Measurements from ENCODE around the gene SLC9B2. TPM values are rescaled to one million over a fixed set of nuclear protein-coding genes. Genes with fewer than 3 reads are reported as not detected.
A peak's percentile ranks its signal among the peaks of the same experiment; 100 is the strongest.

SLC9B2 gene
- total and polyA plus RNA-seq, 2 experiments from 2014 or later, result 4.4 to 13.0 TPM

GRCh38 chr4:103011378-103012025 is 65.1 kb downstream of the SLC9B2 start:
- no peak overlapping the region for H3K4me2 ChIP-seq
- peak; percentile 65 for ATAC-seq
- no peak overlapping the region for H3K27ac Mint-ChIP-seq
- H3K27me3 Mint-ChIP-seq (ENCODE audit: insufficient read depth, low read depth, poor library complexity), result peaks cover 7% of the 10 kb centered on the region
- H3K4me1 ChIP-seq (ENCODE audit: insufficient read depth), result no peaks in the 10 kb centered on the region
- TF ChIP-seq CTCF (conservative IDR thresholded peaks at IDR 0.05; ENCODE audit: low read depth in 2 of 2) (0 out of 4 replicates have a peak, but pooled peaks of 1 of the 2 experiments have one; percentile 7), CREB1 (CRISPR knock-in tag; IDR thresholded peaks at IDR 0.05; ENCODE audit: low read depth) (no peak)
- no peaks in the 10 kb centered on the region for H3K79me2 ChIP-seq (replicated peaks; ENCODE audit: insufficient read depth)
- no peaks in the 10 kb centered on the region for H3K9me2 ChIP-seq (ENCODE audit: insufficient read depth)
- H3K36me3 ChIP-seq (ENCODE audit: insufficient read depth), result no peaks in the 10 kb centered on the region
- H4K20me1 ChIP-seq (replicated peaks; ENCODE audit: insufficient read depth), result no peaks in the 10 kb centered on the region
- no peaks in the 10 kb centered on the region for H3K4me1 Mint-ChIP-seq
- no peaks in the 10 kb centered on the region for H3F3A ChIP-seq (replicated peaks; ENCODE audit: low read depth)
- no peak overlapping the region for H3K4me3 Mint-ChIP-seq
- no peak for DNase-seq (ENCODE audit: low spot score)
- H2AFZ ChIP-seq, result no peak overlapping the region
- H3K27me3 ChIP-seq (ENCODE audit: insufficient read depth), result no peaks in the 10 kb centered on the region
- H3K4me3 ChIP-seq, result no peak overlapping the region
- H3K9me3 Mint-ChIP-seq, result no peaks in the 10 kb centered on the region
- H3K36me3 Mint-ChIP-seq (ENCODE audit: low read depth), result no peaks in the 10 kb centered on the region
- H3K27ac ChIP-seq (ENCODE audit: low read depth), result no peak overlapping the region

- Histone ChIP-seq H3K9me2 (ENCODE audit: insufficient read depth) (no peaks in the 10 kb centered on the region), H3K4me2 (no peak overlapping the region), H4K20me1 (replicated peaks; ENCODE audit: insufficient read depth) (no peaks in the 10 kb centered on the region), H3K4me3 (no peak overlapping the region), H3K27me3 (ENCODE audit: insufficient read depth) (no peaks in the 10 kb centered on the region), H3K4me1 (ENCODE audit: insufficient read depth) (no peaks in the 10 kb centered on the region), H3K36me3 (ENCODE audit: insufficient read depth) (no peaks in the 10 kb centered on the region), H3K79me2 (replicated peaks; ENCODE audit: insufficient read depth) (no peaks in the 10 kb centered on the region), H2AFZ (no peak overlapping the region), H3F3A (replicated peaks; ENCODE audit: low read depth) (no peaks in the 10 kb centered on the region), H3K27ac (ENCODE audit: low read depth) (no peak overlapping the region)
- TF ChIP-seq JUNB (IDR thresholded peaks at IDR 0.05; ENCODE audit: unreplicated experiment), result no peak
- Mint-ChIP-seq H3K27me3 (ENCODE audit: insufficient read depth, low read depth, poor library complexity) (peaks cover 7% of the 10 kb centered on the region), H3K4me3 (no peak overlapping the region), H3K27ac (no peak overlapping the region), H3K4me1 (no peaks in the 10 kb centered on the region), H3K9me3 (no peaks in the 10 kb centered on the region), H3K36me3 (ENCODE audit: low read depth) (no peaks in the 10 kb centered on the region)
- ATAC-seq (no peak), DNase-seq (ENCODE audit: low spot score) (no peak)
Measured at GRCh38 chr4:103010804-103011203, 65.8 kb downstream of the SLC9B2 start.

- Mint-ChIP-seq H3K36me3 (ENCODE audit: low read depth) (no peaks in the 10 kb centered on the region), H3K27me3 (ENCODE audit: insufficient read depth, low read depth, poor library complexity) (peaks cover 7% of the 10 kb centered on the region), H3K9me3 (no peaks in the 10 kb centered on the region), H3K27ac (no peak overlapping the region), H3K4me3 (no peak overlapping the region), H3K4me1 (no peaks in the 10 kb centered on the region)
- Histone ChIP-seq H2AFZ (no peak overlapping the region), H3K27me3 (ENCODE audit: insufficient read depth) (no peaks in the 10 kb centered on the region), H3K27ac (ENCODE audit: low read depth) (no peak overlapping the region), H3K4me1 (ENCODE audit: insufficient read depth) (no peaks in the 10 kb centered on the region), H3K36me3 (ENCODE audit: insufficient read depth) (no peaks in the 10 kb centered on the region), H3K9me2 (ENCODE audit: insufficient read depth) (no peaks in the 10 kb centered on the region), H3K79me2 (replicated peaks; ENCODE audit: insufficient read depth) (no peaks in the 10 kb centered on the region), H3K4me2 (no peak overlapping the region), H4K20me1 (replicated peaks; ENCODE audit: insufficient read depth) (no peaks in the 10 kb centered on the region), H3F3A (replicated peaks; ENCODE audit: low read depth) (no peaks in the 10 kb centered on the region), H3K4me3 (no peak overlapping the region)
- peak; percentile 94 for ATAC-seq
- peak; percentile 78 for DNase-seq (ENCODE audit: low spot score)
- no peak for TF ChIP-seq ZNF462 (CRISPR knock-in tag; IDR thresholded peaks at IDR 0.05)
Measured at GRCh38 chr4:103008875-103009729, 67.5 kb downstream of the SLC9B2 start.
